HG02588 (cell line): Measurements from ENCODE around the gene GALNS.
"Not testable (repeated sequence)": the region's sequence is repeated elsewhere in the genome, so short reads cannot be mapped to it uniquely, and the experiment has no call there.

Experiments used
- ATAC-seq: cut with Tn5 transposase; IDR thresholded peaks from one replicate; pipeline ENCODE4 v1.9.1; 2021; ENCODE audit warnings: mild to moderate bottlenecking, moderate library complexity; ENCODE audit not compliant: unreplicated experiment

GALNS gene

GRCh38 chr16:88772871-88773811 is 83.6 kb downstream of the GALNS start:
- no peak for ATAC-seq

GRCh38 chr16:88771781-88772180 is 85.0 kb downstream of the GALNS start:
- not testable (repeated sequence) for ATAC-seq

DNA sequence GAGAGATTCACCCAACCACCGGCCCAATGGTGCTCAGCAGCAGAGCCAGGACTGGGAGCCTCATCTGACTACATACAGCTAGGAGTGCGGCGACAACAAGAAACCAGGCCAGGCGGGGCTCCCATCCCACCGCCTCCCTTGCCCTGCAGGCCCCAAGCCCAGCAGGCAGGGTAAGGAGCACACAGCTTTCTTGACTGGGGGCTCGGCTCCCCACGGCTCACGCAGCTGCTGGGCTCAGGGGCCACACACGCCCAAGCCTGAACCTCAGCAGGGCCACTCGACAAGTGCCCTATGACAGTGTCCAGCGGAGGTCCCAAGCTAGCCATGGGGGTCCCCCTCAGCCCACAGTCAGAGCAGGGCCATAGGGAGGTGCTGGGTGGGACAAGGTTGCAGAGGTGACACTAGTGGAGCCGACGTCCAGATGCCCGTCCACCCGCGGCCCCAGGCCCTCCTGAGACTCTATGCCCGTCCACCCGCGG is 85.4 kb downstream of the GALNS start:
- ATAC-seq: no peak

DNA sequence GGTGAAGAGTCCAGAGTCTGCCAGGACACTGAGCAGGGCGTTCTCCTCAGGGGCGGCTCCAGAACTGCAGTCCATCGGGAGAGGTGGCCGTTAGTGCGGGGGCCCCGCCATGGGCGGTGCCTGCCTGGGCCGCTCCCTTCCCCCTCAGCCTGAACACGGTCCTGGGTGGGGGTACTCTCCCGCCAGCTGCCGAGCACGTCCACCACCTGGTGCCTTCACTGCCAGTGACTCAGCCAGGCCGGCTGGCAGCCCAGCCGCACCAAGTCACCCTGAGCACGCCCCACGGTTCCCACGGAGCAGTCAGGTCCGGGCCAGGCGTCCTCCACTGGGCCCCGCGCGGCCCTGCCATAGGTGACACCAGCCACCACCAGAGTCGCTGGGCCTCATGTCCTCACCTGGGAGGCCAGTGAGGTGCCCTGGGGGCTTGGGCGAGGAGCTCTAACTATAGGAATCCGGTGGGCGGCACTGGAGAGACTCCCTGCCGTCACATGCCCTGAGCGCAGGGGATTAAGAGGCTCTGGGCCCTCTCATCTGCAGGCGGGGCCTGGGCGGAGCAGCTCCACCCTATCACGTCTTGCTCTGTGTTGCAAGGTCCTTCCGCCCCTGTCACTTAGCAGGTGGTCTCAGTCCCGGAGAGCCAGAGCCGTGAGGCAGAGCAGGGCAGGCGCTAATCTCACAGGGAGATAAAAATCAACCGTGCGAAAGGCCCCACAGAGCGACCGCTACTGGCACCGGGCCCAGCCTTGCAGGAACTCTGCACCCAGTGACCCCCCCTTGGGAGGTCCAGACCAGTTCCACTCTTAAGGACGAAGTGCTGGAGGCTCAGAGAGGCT is 86.1 kb downstream of the GALNS start:
- no peak for ATAC-seq

GRCh38 chr16:88769617-88770460 is 86.9 kb downstream of the GALNS start:
- ATAC-seq: no peak

GRCh38 chr16:88768071-88768783 is 88.5 kb downstream of the GALNS start:
- ATAC-seq: no peak

- ATAC-seq: no peak
Observed at GRCh38 chr16:88767546-88768070, 89.1 kb downstream of the GALNS start.

DNA sequence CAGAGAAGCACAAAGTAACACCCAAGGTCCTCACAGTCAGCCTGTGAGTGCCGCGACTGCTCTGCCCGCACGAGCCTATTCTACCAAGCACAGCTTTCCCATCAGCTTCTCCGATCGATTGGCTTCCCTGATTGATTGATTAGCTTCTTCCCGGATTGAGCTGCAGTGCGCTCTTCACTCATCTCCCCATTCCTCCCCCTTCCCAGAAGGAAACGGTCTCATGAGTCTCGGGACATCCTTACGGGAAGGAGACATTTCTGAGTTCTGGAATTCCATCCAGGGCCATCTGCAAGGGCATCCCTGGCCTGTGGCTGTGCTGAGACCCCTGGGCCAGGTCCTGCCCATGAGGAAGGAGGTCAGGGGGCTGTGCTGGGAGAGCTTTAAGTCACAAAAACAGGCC is 89.8 kb downstream of the GALNS start:
- ATAC-seq: no peak

DNA sequence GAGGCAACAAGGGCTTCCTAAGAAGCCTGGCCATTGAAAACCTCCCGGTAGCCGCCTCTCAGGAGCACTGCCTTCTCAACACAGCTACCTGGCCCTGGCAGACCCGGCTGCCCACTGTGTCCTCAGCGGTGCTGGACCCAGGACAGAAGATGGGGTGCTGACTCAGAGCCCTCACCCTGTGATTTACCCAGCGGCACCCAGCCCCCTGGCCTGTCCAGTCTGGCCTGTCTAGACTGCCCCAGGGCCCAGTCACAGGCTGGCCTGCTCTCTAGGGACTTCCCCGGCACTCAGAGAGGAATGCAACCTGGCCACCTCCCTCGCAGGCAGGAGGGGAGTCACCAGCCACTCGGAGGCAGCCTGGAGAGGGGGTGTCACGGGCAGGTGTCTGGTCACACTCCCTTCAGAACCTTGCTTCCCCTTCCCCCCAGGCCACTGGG is 91.8 kb downstream of the GALNS start:
- ATAC-seq: no peak

GRCh38 chr16:88764080-88764479 is 92.7 kb downstream of the GALNS start:
- ATAC-seq: no peak
